SK-N-SH (cell line): ENCODE data around the gene L1TD1.
"Not testable (repeated sequence)": the region's sequence is repeated elsewhere in the genome, so short reads cannot be mapped to it uniquely, and the experiment has no call there.

Experiments used
- EP300 ChIP-seq, 2 experiments: IDR thresholded peaks; 2 replicates each; pipeline versions ENCODE4 v1.4.0 to v1.6.1; 2012; ENCODE audit warnings: borderline replicate concordance in 1 of 2, low read depth in 1 of 2, low read length in 1 of 2
- MXI1 ChIP-seq: IDR thresholded peaks from 2 replicates; pipeline ENCODE4 v1.6.1; 2012; ENCODE audit warnings: mild to moderate bottlenecking, low read depth, low read length, improper control_type of control experiment
- RAD21 ChIP-seq: IDR thresholded peaks from 2 replicates; pipeline ENCODE4 v1.6.1; 2012; ENCODE audit warnings: mild to moderate bottlenecking, low read length
- RCOR1 ChIP-seq: fragments of 150-350 bp; IDR thresholded peaks from 2 replicates; pipeline ENCODE4 v1.6.1; 2017; ENCODE audit warnings: antibody characterized with exemption, low read length
- TF ChIP-seq, protein P1 (sequence below): fragments of 200-600 bp; sonication (generic); IDR thresholded peaks from 2 replicates; pipeline ENCODE4 v1.6.1; 2017; ENCODE audit warnings: antibody characterized with exemption, mild to moderate bottlenecking, moderate library complexity

- TF ChIP-seq, protein P1, sequence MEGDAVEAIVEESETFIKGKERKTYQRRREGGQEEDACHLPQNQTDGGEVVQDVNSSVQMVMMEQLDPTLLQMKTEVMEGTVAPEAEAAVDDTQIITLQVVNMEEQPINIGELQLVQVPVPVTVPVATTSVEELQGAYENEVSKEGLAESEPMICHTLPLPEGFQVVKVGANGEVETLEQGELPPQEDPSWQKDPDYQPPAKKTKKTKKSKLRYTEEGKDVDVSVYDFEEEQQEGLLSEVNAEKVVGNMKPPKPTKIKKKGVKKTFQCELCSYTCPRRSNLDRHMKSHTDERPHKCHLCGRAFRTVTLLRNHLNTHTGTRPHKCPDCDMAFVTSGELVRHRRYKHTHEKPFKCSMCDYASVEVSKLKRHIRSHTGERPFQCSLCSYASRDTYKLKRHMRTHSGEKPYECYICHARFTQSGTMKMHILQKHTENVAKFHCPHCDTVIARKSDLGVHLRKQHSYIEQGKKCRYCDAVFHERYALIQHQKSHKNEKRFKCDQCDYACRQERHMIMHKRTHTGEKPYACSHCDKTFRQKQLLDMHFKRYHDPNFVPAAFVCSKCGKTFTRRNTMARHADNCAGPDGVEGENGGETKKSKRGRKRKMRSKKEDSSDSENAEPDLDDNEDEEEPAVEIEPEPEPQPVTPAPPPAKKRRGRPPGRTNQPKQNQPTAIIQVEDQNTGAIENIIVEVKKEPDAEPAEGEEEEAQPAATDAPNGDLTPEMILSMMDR = not testable (repeated sequence)
- not testable (repeated sequence) for TF ChIP-seq RAD21; MXI1; RCOR1; EP300 (IDR thresholded peaks at IDR 0.05; ENCODE audit: borderline replicate concordance in 1 of 2, low read depth in 1 of 2, low read length in 1 of 2)
Measured at GRCh38 chr1:62220456-62220855, 25.8 kb downstream of the L1TD1 start.
